Right lung (tissue), 5 donors: ENCODE data around the gene MAMLD1. TPM values are rescaled to one million over a fixed set of nuclear protein-coding genes. Genes with fewer than 3 reads are reported as not detected.

ENCODE experiments used
- DNase-seq, 2 donors: peaks; one replicate each; pipeline ENCODE4 v3.0.0-alpha.2; 2013
- polyA plus RNA-seq, 5 donors: library from polyadenylated mRNA; unstranded; fragments of 120-200 nt; gene quantifications; one replicate each; pipeline versions ENCODE4 v1.2.1 to v1.2.3, GENCODE V29; 2013; ENCODE audit warnings: inconsistent platforms in 1 of 5, low replicate concordance in 1 of 5; ENCODE audit not compliant: insufficient read length in 5 of 5, insufficient read depth in 1 of 5

MAMLD1 gene
- polyA plus RNA-seq, 5 donors: 11.6 to 17.3 (median 15.2) TPM

- DNase-seq: no peak
Observed at GRCh38 chrX:150456466-150456865, 93.3 kb downstream of the MAMLD1 start.

GRCh38 chrX:150456941-150457340 lies 93.8 kb downstream of the MAMLD1 start:
- DNase-seq: no peak

- no peak for DNase-seq
Observed at GRCh38 chrX:150459196-150459595, 96.1 kb downstream of the MAMLD1 start.

- no peak for DNase-seq
Observed at GRCh38 chrX:150460063-150460462, 96.9 kb downstream of the MAMLD1 start.

GRCh38 chrX:150460781-150461180 lies 97.7 kb downstream of the MAMLD1 start:
- no peak for DNase-seq

GRCh38 chrX:150463566-150463965 lies 100.4 kb downstream of the MAMLD1 start:
- no peak for DNase-seq

GRCh38 chrX:150464001-150464400 lies 100.9 kb downstream of the MAMLD1 start:
- DNase-seq: no peak

- no peak for DNase-seq
Observed at GRCh38 chrX:150465326-150465725, 102.2 kb downstream of the MAMLD1 start.

- no peak for DNase-seq
Observed at GRCh38 chrX:150465881-150466775, 103.0 kb downstream of the MAMLD1 start.

GRCh38 chrX:150472306-150472705 lies 109.2 kb downstream of the MAMLD1 start:
- DNase-seq: no peak

- DNase-seq: no peak
Observed at GRCh38 chrX:150473371-150473770, 110.3 kb downstream of the MAMLD1 start.

- no peak for DNase-seq
Observed at GRCh38 chrX:150475461-150475860, 112.3 kb downstream of the MAMLD1 start.

- DNase-seq: peak; percentile 18 to 31
Observed at GRCh38 chrX:150476164-150476699, 113.1 kb downstream of the MAMLD1 start.

- DNase-seq: no peak
Observed at GRCh38 chrX:150477371-150477770, 114.3 kb downstream of the MAMLD1 start.

- DNase-seq: no peak
Observed at GRCh38 chrX:150478496-150479492, 115.7 kb downstream of the MAMLD1 start.

GRCh38 chrX:150482537-150483206 lies 119.6 kb downstream of the MAMLD1 start:
- DNase-seq: no peak

GRCh38 chrX:150483356-150483985 lies 120.4 kb downstream of the MAMLD1 start:
- peak in 1 of 2 donors; percentile 13 for DNase-seq

- peak in 1 of 2 donors; percentile 33 for DNase-seq
Observed at GRCh38 chrX:150486011-150486410, 122.9 kb downstream of the MAMLD1 start.

GRCh38 chrX:150487369-150488094 lies 124.4 kb downstream of the MAMLD1 start:
- no peak for DNase-seq

GRCh38 chrX:150489359-150490015 lies 126.4 kb downstream of the MAMLD1 start:
- DNase-seq: no peak
